HepG2 (cell line): Measurements from ENCODE around the gene UBC. TPM values are rescaled to one million over a fixed set of nuclear protein-coding genes. Genes with fewer than 3 reads are reported as not detected.
A peak's percentile ranks its signal among the peaks of the same experiment; 100 is the strongest.

Source experiments
- HOXD1 ChIP-seq: sonication (generic); formaldehyde crosslinking; IDR thresholded peaks from 2 replicates; pipeline ENCODE4 v1.5.0; 2020; ENCODE audit warnings: missing genetic modification reagents
- MATR3 ChIP-seq: sonication (generic); formaldehyde crosslinking; IDR thresholded peaks from 2 replicates; pipeline ENCODE4 v1.4.0; 2020; ENCODE audit warnings: missing genetic modification reagents
- POLR2AphosphoS5 ChIP-seq: IDR thresholded peaks from 2 replicates; pipeline ENCODE4 v1.6.1; 2012; ENCODE audit warnings: low read depth, low read length
- RORA ChIP-seq: sonication (generic); formaldehyde crosslinking; IDR thresholded peaks from 2 replicates; pipeline ENCODE4 v1.5.0; 2020; ENCODE audit warnings: mild to moderate bottlenecking, missing genetic modification reagents, moderate library complexity
- TAF1 ChIP-seq: sonication (generic); formaldehyde crosslinking; IDR thresholded peaks from 2 replicates; pipeline ENCODE4 v1.4.0; 2020; ENCODE audit warnings: missing genetic modification reagents
- TEAD3 ChIP-seq: optimal IDR thresholded peaks from 2 replicates; pipeline ENCODE3; 2016; ENCODE audit warnings: borderline replicate concordance
- ZMYM4 ChIP-seq: sonication (generic); formaldehyde crosslinking; IDR thresholded peaks from 2 replicates; pipeline ENCODE4 v1.8.1; 2023; ENCODE audit warnings: mild to moderate bottlenecking, missing genetic modification reagents
- ZNF17 ChIP-seq: sonication (generic); formaldehyde crosslinking; IDR thresholded peaks from 2 replicates; pipeline ENCODE4 v1.5.0; 2020; ENCODE audit warnings: mild to moderate bottlenecking, missing genetic modification reagents
- ZNF235 ChIP-seq: sonication (generic); formaldehyde crosslinking; IDR thresholded peaks from 2 replicates; pipeline ENCODE4 v1.8.1; 2023; ENCODE audit warnings: mild to moderate bottlenecking, missing genetic modification reagents, borderline replicate concordance
- ZSCAN29 ChIP-seq: sonication (generic); formaldehyde crosslinking; conservative IDR thresholded peaks from 2 replicates; pipeline ENCODE4 v1.4.0; 2020; ENCODE audit warnings: mild to moderate bottlenecking, missing genetic modification reagents
- polyA plus RNA-seq, 8 experiments: library from polyadenylated mRNA; depleted of rRNA in 3 of 8; stranded (reverse) in 7 of 8; unstranded in 1 of 8; fragments of >200 nt; fragmentation: Illumina TruSeq in 4 of 8; extraction: Trizol in 4 of 8; gene quantifications; 2 replicates each; pipeline versions ENCODE4 v1.2.1 to v1.2.3, GENCODE V29; 2011 to 2016; ENCODE audit warnings: low read depth in 4 of 8, missing spikeins in 1 of 8, mixed read lengths in 1 of 8; ENCODE audit not compliant: insufficient read depth in 1 of 8
- total RNA-seq, 5 experiments: library from RNA; depleted of rRNA; stranded (reverse); fragments of >200 nt; fragmentation: Illumina TruSeq; extraction: Trizol; gene quantifications; 2 replicates each; pipeline ENCODE4 v1.2.3, GENCODE V29; 2016; ENCODE audit warnings: low read depth in 1 of 5
- TF ChIP-seq, protein P1 (sequence below): IDR thresholded peaks from 2 replicates; pipeline ENCODE4 v1.6.1; 2012; ENCODE audit warnings: low read length, improper control_type of control experiment
- TF ChIP-seq, protein P2 (sequence below): sonication (generic); formaldehyde crosslinking; IDR thresholded peaks from 2 replicates; pipeline ENCODE4 v1.5.1; 2020; ENCODE audit warnings: mild to moderate bottlenecking, missing genetic modification reagents, borderline replicate concordance
- TF ChIP-seq, protein P3 (sequence below): IDR thresholded peaks from 2 replicates; pipeline ENCODE4 v1.6.1; 2016; ENCODE audit warnings: missing compliant biosample characterization, missing genetic modification reagents, borderline replicate concordance
- TF ChIP-seq, protein P4 (sequence below): sonication (generic); formaldehyde crosslinking; IDR thresholded peaks from 2 replicates; pipeline ENCODE4 v1.4.0; 2020; ENCODE audit warnings: mild to moderate bottlenecking, missing genetic modification reagents
- TF ChIP-seq, protein P5 (sequence below): IDR thresholded peaks from 2 replicates; pipeline ENCODE4 v1.6.1; 2016; ENCODE audit warnings: low read depth

The UBC gene
- total and polyA plus RNA-seq, 2 of the 13 experiments (the other 11 are each of a cell fraction or from before 2014, with no cell fraction given): 805 to 1,432 TPM

DNA sequence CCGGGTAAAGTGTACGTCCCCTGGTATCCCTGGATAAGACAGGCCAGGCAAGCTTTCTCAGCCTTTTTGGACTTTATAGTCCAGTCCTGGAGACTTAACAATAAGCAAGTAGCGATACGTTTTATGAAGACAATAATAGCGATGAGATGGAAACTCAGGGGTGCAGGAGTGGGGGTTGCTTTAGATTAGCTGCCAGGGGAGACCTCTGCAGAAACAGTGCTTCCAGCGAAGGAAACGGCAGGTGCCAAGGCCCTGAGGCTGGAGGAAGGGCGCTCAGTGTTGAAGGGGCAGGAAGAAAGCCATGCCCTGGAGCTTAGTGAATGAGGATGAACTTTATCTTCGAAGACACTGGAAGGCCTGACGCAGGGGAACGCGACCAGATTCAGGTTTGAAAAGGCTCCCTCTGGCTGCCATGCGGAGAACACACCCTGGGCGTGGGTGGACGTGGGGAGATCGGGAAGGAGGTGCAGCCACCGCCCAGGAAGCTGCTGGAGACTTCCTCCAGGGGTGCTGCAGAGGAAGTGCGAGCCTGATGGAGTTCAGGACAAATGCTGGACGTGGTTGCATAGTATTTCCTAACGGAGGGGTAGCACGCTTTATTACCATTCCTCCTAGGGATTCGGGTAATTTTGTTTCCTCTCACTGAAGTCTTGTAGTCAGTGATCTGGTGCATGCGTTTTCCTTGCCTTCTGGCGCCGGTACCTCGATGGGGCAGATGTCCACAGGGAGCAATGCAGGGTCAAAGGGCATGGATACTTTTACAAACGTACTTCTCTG, 26.1 kb upstream of the UBC start (continued):
- TF ChIP-seq, protein P1, sequence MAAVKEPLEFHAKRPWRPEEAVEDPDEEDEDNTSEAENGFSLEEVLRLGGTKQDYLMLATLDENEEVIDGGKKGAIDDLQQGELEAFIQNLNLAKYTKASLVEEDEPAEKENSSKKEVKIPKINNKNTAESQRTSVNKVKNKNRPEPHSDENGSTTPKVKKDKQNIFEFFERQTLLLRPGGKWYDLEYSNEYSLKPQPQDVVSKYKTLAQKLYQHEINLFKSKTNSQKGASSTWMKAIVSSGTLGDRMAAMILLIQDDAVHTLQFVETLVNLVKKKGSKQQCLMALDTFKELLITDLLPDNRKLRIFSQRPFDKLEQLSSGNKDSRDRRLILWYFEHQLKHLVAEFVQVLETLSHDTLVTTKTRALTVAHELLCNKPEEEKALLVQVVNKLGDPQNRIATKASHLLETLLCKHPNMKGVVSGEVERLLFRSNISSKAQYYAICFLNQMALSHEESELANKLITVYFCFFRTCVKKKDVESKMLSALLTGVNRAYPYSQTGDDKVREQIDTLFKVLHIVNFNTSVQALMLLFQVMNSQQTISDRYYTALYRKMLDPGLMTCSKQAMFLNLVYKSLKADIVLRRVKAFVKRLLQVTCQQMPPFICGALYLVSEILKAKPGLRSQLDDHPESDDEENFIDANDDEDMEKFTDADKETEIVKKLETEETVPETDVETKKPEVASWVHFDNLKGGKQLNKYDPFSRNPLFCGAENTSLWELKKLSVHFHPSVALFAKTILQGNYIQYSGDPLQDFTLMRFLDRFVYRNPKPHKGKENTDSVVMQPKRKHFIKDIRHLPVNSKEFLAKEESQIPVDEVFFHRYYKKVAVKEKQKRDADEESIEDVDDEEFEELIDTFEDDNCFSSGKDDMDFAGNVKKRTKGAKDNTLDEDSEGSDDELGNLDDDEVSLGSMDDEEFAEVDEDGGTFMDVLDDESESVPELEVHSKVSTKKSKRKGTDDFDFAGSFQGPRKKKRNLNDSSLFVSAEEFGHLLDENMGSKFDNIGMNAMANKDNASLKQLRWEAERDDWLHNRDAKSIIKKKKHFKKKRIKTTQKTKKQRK: no peak
- TF ChIP-seq ZMYM4 (CRISPR knock-in tag): no peak
- no peak for TF ChIP-seq ZNF235 (CRISPR knock-in tag)
- no peak for TF ChIP-seq TEAD3 (CRISPR knock-in tag)
- no peak for TF ChIP-seq ZNF17 (CRISPR knock-in tag)
- TF ChIP-seq, protein P2, sequence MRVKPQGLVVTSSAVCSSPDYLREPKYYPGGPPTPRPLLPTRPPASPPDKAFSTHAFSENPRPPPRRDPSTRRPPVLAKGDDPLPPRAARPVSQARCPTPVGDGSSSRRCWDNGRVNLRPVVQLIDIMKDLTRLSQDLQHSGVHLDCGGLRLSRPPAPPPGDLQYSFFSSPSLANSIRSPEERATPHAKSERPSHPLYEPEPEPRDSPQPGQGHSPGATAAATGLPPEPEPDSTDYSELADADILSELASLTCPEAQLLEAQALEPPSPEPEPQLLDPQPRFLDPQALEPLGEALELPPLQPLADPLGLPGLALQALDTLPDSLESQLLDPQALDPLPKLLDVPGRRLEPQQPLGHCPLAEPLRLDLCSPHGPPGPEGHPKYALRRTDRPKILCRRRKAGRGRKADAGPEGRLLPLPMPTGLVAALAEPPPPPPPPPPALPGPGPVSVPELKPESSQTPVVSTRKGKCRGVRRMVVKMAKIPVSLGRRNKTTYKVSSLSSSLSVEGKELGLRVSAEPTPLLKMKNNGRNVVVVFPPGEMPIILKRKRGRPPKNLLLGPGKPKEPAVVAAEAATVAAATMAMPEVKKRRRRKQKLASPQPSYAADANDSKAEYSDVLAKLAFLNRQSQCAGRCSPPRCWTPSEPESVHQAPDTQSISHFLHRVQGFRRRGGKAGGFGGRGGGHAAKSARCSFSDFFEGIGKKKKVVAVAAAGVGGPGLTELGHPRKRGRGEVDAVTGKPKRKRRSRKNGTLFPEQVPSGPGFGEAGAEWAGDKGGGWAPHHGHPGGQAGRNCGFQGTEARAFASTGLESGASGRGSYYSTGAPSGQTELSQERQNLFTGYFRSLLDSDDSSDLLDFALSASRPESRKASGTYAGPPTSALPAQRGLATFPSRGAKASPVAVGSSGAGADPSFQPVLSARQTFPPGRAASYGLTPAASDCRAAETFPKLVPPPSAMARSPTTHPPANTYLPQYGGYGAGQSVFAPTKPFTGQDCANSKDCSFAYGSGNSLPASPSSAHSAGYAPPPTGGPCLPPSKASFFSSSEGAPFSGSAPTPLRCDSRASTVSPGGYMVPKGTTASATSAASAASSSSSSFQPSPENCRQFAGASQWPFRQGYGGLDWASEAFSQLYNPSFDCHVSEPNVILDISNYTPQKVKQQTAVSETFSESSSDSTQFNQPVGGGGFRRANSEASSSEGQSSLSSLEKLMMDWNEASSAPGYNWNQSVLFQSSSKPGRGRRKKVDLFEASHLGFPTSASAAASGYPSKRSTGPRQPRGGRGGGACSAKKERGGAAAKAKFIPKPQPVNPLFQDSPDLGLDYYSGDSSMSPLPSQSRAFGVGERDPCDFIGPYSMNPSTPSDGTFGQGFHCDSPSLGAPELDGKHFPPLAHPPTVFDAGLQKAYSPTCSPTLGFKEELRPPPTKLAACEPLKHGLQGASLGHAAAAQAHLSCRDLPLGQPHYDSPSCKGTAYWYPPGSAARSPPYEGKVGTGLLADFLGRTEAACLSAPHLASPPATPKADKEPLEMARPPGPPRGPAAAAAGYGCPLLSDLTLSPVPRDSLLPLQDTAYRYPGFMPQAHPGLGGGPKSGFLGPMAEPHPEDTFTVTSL (CRISPR knock-in tag): no peak
- no peak for TF ChIP-seq RORA (CRISPR knock-in tag)
- TF ChIP-seq ZSCAN29: no peak
- no peak for TF ChIP-seq MATR3
- TF ChIP-seq, protein P3, sequence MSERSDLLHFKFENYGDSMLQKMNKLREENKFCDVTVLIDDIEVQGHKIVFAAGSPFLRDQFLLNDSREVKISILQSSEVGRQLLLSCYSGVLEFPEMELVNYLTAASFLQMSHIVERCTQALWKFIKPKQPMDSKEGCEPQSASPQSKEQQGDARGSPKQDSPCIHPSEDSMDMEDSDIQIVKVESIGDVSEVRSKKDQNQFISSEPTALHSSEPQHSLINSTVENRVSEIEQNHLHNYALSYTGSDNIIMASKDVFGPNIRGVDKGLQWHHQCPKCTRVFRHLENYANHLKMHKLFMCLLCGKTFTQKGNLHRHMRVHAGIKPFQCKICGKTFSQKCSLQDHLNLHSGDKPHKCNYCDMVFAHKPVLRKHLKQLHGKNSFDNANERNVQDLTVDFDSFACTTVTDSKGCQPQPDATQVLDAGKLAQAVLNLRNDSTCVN: no peak
- TF ChIP-seq, protein P4, sequence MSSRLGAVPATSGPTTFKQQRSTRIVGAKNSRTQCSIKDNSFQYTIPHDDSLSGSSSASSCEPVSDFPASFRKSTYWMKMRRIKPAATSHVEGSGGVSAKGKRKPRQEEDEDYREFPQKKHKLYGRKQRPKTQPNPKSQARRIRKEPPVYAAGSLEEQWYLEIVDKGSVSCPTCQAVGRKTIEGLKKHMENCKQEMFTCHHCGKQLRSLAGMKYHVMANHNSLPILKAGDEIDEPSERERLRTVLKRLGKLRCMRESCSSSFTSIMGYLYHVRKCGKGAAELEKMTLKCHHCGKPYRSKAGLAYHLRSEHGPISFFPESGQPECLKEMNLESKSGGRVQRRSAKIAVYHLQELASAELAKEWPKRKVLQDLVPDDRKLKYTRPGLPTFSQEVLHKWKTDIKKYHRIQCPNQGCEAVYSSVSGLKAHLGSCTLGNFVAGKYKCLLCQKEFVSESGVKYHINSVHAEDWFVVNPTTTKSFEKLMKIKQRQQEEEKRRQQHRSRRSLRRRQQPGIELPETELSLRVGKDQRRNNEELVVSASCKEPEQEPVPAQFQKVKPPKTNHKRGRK: no peak
- TF ChIP-seq, protein P5, sequence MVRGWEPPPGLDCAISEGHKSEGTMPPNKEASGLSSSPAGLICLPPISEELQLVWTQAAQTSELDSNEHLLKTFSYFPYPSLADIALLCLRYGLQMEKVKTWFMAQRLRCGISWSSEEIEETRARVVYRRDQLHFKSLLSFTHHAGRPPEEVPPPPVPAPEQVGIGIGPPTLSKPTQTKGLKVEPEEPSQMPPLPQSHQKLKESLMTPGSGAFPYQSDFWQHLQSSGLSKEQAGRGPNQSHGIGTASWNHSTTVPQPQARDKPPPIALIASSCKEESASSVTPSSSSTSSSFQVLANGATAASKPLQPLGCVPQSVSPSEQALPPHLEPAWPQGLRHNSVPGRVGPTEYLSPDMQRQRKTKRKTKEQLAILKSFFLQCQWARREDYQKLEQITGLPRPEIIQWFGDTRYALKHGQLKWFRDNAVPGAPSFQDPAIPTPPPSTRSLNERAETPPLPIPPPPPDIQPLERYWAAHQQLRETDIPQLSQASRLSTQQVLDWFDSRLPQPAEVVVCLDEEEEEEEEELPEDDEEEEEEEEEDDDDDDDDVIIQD (CRISPR knock-in tag): peak; percentile 51; the same call in 1 of the 2 replicates
- TF ChIP-seq TAF1 (CRISPR knock-in tag): no peak; the same call in 1 of the 2 replicates
- peak; percentile 67; the same call in 1 of the 2 replicates for TF ChIP-seq POLR2AphosphoS5
- 0 out of 2 replicates have a peak, but pooled peaks have one; percentile 1 for TF ChIP-seq HOXD1 (CRISPR knock-in tag)
